Peyer's patch (tissue), 4 donors: ENCODE measurements around the gene GUCY1B1.

Source experiments
- POLR2A ChIP-seq, 2 donors: fragments of 450-650 bp; IDR thresholded peaks; one replicate each; pipeline ENCODE4 v1.5.1; 2017; ENCODE audit warnings: antibody characterized with exemption in 2 of 2, mild to moderate bottlenecking in 2 of 2, moderate library complexity in 2 of 2
- TF ChIP-seq, protein P1 (sequence below), 6 experiments: fragments of 450-650 bp in 4 of 6; fragments of 200-600 bp in 2 of 6; sonication (generic) in 1 of 6; IDR thresholded peaks; one replicate each; pipeline ENCODE4 v1.5.1; 2017 to 2019; ENCODE audit warnings: antibody characterized with exemption in 6 of 6, mild to moderate bottlenecking in 3 of 6, moderate library complexity in 1 of 6

DNA sequence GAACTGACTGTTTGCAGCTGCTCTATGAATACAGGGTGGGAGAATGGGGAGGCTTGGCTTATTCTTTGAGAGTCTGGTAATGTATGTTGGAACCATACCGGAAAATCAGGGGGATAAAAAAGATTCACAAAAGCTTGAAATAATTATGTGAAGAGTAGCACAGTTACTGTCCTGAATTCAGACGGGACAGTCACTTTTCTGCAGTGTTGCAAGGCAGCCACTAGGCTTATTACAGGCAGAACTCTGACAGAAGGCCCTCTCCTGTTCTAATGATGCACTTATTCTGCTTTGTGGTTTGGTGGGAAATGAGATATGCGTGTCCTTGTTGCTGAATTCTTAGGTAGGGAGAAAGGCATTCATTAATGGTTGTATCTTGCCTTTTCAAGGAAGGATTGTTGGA, 37.2 kb downstream of the GUCY1B1 start:
- TF ChIP-seq, protein P1, sequence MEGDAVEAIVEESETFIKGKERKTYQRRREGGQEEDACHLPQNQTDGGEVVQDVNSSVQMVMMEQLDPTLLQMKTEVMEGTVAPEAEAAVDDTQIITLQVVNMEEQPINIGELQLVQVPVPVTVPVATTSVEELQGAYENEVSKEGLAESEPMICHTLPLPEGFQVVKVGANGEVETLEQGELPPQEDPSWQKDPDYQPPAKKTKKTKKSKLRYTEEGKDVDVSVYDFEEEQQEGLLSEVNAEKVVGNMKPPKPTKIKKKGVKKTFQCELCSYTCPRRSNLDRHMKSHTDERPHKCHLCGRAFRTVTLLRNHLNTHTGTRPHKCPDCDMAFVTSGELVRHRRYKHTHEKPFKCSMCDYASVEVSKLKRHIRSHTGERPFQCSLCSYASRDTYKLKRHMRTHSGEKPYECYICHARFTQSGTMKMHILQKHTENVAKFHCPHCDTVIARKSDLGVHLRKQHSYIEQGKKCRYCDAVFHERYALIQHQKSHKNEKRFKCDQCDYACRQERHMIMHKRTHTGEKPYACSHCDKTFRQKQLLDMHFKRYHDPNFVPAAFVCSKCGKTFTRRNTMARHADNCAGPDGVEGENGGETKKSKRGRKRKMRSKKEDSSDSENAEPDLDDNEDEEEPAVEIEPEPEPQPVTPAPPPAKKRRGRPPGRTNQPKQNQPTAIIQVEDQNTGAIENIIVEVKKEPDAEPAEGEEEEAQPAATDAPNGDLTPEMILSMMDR (IDR thresholded peaks at IDR 0.05): peak in 2 of 6 experiments; percentile 12 to 15
- no peak for TF ChIP-seq POLR2A (IDR thresholded peaks at IDR 0.05)
